GM21515 (cell line): Measurements from ENCODE around the gene HSFX2.
"Not testable (repeated sequence)": the region's sequence is repeated elsewhere in the genome, so short reads cannot be mapped to it uniquely, and the experiment has no call there.

ENCODE experiments used
- ATAC-seq: cut with Tn5 transposase; IDR thresholded peaks from one replicate; pipeline ENCODE4 v1.9.1; 2021; ENCODE audit not compliant: unreplicated experiment

The HSFX2 gene

GRCh38 chrX:149590993-149591392, 4.1 kb downstream of the HSFX2 start:
- ATAC-seq: not testable (repeated sequence)

DNA sequence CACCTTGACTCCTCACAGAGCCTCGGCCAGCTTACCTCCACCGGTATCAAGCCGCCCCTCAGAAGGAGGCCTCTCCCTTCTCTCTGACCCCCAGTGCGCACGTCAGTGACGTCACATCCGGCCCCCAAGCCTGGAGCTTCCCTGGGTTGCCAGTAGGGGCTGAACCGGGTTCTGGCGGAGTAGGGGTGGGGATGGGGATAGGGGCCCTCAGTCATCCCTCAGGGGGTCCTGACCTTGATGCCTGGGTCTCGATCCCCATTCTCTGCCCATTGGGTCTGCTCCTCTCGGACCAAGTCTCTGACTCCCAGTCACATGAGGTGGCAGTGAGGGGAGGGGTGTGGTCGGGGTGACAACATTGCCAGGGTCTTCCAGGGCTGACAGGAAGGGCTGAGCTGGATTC, 7.8 kb downstream of the HSFX2 start, which contains the start of gene MAGEA9B:
TSS of gene MAGEA9B (minus strand) at position 101 of the 400 bp plus-strand sequence. CDS start 4,280 bp downstream, outside the sequence.
- ATAC-seq: not testable (repeated sequence)

DNA sequence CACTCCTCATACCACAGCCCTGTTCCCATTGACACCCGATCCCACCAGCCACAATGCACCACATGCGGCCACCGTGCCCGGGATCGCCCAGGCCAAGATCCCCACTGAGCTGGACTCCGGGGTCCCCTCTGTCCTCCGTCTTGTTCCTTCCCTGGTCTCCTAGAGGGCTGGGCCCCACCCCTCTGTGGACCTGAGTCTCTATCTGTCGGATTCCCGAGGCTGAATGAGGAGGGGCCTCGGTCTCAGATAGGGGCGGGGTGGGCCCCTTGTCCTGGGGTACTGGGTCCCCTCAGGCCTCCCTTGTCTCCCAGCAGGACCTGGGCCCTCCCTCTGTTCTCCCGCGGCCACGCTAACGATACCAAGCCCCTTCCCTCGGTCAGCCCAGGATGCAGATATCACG, 9.5 kb downstream of the HSFX2 start:
- ATAC-seq: not testable (repeated sequence)

DNA sequence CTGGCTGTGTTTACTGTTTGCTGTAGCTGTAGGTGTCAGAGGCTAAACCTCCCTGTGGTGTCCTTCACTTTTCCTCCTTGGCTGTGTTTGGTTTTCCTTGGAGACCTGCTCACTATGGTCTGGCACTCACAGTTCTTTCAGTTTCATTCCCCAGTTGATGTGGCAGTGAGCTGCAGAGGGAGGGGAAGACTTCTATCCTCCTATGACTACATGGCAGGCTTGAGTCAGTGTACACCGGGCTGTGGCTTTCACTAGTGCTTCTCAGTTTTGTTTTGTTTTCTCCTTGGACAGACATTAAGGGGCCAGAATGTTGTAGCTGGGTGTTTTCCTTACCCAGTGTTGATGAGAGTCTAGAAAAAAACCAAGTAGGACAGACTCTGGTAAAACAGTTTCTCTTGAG, 21.7 kb downstream of the HSFX2 start:
- ATAC-seq: peak; percentile 100

- ATAC-seq: no peak
Observed at GRCh38 chrX:149572743-149573142, 22.4 kb downstream of the HSFX2 start.

DNA sequence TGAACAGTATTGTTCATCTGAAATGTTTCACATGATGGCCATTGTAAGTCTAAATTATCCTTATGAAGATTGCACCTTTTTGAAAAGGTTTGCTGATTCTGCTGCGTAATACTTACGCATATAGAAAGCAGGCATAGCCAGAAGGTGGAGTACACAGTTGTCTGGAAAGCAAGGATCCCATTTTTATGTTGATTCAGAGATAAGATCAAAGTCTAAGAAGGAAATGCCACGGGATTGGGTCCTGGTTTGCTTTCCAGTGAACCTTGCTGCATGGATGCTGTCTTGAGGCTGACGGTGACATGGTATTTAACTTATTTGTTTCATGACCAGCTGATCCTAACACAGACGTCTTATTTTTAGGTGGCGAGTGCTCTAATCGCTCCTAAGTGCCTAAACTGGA, 23.3 kb downstream of the HSFX2 start:
- ATAC-seq: no peak

- no peak for ATAC-seq
Observed at GRCh38 chrX:149570668-149571067, 24.4 kb downstream of the HSFX2 start.

DNA sequence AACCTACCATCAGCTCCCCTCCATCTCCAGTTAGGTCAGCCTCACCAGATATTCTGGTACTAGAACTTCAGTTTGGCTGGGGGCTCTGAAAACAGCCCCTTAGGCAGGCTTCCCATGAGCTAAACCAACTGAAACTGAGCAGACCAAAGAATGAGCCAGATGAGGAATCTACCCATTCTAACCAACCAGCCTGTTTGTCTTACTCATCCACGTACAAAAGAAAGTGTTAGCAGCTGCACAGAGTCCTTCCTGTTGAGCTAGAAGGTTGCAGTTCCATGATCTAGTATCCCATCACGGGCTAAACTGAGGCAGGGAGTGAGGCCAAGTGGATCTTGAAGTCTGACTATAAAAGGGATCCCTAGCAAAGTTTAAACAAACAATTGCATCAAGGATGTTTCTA, 25.3 kb downstream of the HSFX2 start:
- ATAC-seq: no peak

DNA sequence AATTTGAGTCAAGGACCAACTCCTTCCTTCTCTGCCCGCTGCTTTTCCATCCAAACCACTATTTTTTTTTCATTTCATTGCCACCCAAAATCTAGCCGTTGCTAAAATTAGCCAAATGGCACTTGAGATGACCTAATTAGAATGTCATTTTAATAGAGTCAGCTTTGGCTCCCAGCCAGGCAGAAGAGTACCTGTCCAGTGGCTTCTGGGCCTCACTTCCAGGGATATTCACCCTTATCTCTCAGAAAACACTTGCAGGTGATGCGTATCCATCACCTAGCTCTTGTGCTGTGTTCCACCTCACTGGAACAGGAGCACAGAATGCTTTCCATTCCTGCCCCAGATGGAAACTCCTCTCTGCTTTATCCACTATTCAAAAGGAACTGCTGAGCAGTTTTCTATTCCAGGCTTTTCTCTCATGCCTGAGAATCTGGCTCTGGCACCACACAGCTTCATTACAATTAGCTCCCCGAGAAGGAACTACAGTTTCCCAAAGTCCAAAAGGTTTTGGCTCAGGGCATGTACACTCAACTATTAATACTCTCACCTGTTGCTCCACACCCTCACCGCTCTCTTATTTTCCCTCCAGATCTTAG, 26.3 kb downstream of the HSFX2 start:
- no peak for ATAC-seq

DNA sequence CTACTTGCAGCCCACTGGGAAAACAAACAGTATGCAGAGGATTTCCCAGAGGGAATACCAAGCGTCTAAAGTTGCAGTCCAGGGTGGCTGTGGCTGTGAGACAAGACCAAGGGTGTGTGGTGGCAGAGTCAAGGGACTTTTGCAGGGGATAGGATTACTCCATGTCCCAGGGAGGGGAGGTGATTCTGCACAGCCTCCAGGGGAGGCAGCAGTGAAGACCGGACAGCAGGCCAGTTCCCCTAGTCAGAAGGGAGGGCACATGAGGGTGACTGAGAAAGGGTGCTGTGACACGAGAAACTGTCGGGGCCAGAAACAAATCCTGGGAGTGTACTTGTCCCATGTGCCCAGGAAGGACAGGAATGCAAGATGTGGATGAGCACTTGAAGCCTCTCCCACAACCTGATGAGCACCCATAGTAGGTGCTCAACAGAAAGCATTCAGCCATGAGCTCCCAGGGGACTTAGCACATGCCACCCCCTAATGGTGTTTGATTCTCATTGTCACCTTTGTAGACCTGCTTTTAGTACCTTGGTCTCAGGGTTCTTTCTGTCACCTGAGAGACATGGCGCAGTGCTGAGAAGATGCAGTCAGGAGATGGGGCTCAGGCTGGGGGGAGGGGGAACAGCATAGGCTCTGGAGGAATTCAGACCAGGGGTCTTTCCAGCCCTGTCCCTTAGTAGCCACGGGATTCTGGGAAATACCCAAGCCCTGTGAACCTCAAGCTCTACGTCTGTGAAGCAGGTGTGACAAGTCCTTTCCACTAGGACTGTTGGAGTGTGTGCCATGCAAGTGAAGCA, 27.3 kb downstream of the HSFX2 start:
- no peak for ATAC-seq

DNA sequence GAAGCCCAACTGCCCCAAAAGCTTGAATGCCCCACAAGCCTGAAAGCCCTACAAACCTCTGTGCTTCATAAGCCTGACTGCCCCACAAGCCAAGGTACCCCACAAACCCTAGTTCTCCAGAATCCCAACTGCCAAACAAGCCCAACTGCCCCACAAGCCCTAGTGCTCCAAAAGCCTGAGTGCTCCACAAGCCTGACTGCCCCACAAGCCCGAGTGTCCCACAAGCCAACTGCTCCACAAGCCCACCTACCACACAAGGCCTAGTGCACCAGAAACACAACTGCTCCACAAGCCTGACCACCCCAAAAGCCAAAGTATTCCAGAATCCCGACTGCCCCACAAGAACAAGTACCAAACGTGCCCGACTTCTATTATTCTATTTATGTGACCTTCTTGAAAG, 31.8 kb downstream of the HSFX2 start:
- ATAC-seq: no peak

DNA sequence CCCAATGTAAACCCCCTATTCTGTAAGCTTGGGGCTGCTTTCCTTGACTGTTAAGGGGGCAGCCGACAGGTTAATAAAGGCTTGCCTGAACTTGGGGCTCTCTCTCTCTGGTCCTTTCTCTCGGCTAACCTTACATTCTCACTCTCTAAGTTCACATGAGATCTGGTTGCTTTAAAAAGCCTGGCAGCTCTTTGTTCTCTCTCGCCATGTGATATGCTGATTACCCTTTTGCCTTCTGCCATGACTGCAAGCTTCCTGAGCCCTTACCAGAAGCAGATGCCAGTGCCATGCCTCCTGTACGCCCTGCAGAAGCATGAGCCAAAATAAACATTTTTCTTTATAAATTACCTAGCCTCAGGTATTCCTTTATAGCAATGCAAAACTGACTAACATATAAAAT, 39.9 kb downstream of the HSFX2 start:
- not testable (repeated sequence) for ATAC-seq

DNA sequence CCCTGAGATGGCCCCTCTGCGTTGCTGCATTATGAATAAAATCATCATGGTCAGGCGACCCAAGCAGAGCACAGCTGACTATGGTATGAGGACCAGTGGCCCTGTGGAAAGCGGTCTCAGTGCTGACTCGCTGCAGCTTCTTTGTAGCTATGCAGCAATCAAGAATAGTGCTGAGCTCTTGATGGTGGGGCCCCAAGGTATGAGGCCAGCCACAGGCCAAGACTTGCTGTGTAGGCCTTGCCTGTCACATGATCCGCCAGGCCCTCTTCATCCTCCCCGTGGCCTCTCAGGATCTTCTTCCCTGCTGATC, 43.2 kb downstream of the HSFX2 start:
- not testable (repeated sequence) for ATAC-seq

- not testable (repeated sequence) for ATAC-seq
Observed at GRCh38 chrX:149551245-149551938, 43.7 kb downstream of the HSFX2 start.

DNA sequence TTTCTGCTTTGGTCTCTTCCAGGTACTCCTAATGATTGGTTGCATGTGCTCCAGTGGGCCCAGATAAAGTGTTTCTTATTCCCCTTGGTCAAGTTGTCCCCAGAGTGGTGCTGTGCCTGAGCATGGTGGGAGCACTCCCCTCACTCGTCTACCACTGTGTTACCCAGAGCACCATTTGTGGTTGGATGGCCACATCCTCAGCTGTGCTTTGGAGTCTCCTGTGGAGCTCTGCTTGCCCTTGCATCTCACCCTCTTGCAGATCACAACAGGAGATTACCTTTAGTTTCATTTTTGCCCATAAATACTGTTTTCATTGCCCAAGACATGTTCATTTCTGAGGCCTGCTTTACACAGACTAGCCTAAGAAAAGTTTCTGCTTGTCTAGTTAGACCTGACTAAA, 44.7 kb downstream of the HSFX2 start:
- ATAC-seq: not testable (repeated sequence)

- not testable (repeated sequence) for ATAC-seq
Observed at GRCh38 chrX:149549701-149550100, 45.4 kb downstream of the HSFX2 start, which contains the start of gene HSFX3. HSFX3 (minus strand) TSS chrX:149549924; CDS start chrX:149549852, 72 bp downstream.

- not testable (repeated sequence) for ATAC-seq
Observed at GRCh38 chrX:149547782-149548181, 47.3 kb downstream of the HSFX2 start.

DNA sequence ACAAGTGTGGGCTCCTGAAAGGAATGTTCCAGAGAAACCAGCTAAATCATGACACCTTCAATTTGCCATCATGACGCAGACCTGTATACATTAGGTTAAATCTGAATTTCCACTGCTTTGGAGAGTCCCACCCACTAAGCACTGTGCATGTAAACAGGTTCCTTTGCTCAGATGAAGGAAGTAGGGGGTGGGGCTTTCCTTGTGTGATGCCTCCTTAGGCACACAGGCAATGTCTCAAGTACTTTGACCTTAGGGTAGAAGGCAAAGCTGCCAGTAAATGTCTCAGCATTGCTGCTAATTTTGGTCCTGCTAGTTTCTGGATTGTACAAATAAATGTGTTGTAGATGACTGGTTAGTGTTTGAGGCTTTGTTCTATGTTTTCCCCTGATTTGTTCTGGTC, 48.2 kb downstream of the HSFX2 start:
- not testable (repeated sequence) for ATAC-seq

GRCh38 chrX:149545545-149546543, 49.3 kb downstream of the HSFX2 start:
- ATAC-seq: not testable (repeated sequence)
